GM12892 (cell line): ENCODE results near the gene RPA3.

ENCODE experiments used
- POLR2A ChIP-seq: IDR thresholded peaks from 2 replicates; pipeline ENCODE4 v1.6.1; 2011; ENCODE audit warnings: low read depth, low read length, control low read depth
- POLR2AphosphoS5 ChIP-seq: IDR thresholded peaks from 2 replicates; pipeline ENCODE4 v1.6.1; 2011; ENCODE audit warnings: low read depth, low read length, control low read depth
- TAF1 ChIP-seq: IDR thresholded peaks from 2 replicates; pipeline ENCODE4 v1.6.1; 2011; ENCODE audit warnings: low read depth, mild to moderate bottlenecking, control low read depth, low read length, borderline replicate concordance

DNA sequence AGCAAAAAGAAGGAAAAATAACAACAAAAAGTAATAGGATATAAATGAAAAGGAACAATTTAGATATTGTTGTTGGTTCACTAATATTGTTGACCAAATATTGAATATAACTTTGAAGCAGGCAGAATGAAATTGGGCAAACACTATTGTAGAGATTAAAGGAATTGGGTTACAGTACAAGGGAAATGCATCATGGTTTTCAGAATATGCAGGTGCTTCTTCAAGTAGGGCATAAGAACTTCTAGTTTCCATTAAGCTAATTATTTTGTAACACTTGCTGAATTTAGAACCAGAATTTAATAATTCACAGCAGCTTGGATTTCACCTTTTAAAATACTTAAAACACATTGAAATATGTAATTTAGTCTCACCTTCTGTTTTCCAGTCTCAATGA lies 36.5 kb downstream of the RPA3 start:
- no peak for TF ChIP-seq POLR2A
- TF ChIP-seq TAF1 = no peak
- no peak for TF ChIP-seq POLR2AphosphoS5
